IMR-90 (cell line): Measurements from ENCODE around the gene OR5D14. TPM values are rescaled to one million over a fixed set of nuclear protein-coding genes. Genes with fewer than 3 reads are reported as not detected.

ENCODE experiments used
- ATAC-seq: fragments of 200-7000 bp; cut with Tn5 transposase; 2 replicates; pipeline ENCODE4 v1.9.1; 2020; ENCODE audit warnings: low read depth, mild to moderate bottlenecking, moderate library complexity
- BruUV-seq: library from RNA; stranded (reverse); fragments of 400-500 nt; replicated peaks from 2 replicates; lab custom pipeline; 2021; lab: Mats Ljungman, UMichigan
- CTCF ChIA-PET: fragments of 300-600 bp; formaldehyde crosslinking; extraction: SDS; loops from one replicate; lab custom pipeline; 2021; ENCODE audit warnings: antibody characterized with exemption; lab: Yijun Ruan, JAX
- POLR2A ChIA-PET: fragments of 300-600 bp; sonication (Branson Sonifier 250); formaldehyde crosslinking; loops from one replicate; lab custom pipeline; 2022; ENCODE audit warnings: antibody characterized with exemption; ENCODE audit not compliant: unreplicated experiment; lab: Charles Lee
- DNase-seq: peaks from one replicate; pipeline ENCODE4 v3.0.0; 2013
- H2AFZ ChIP-seq: replicated peaks from 2 replicates; pipeline ENCODE3; 2013; ENCODE audit warnings: low read length, mild to moderate bottlenecking; ENCODE audit not compliant: poor library complexity
- H2AK5ac ChIP-seq: 2 replicates; pipeline ENCODE4 v1.6.1; 2013; ENCODE audit warnings: low read depth, low read length, inconsistent platforms
- H2AK9ac ChIP-seq: replicated peaks from 2 replicates; pipeline ENCODE3; 2013; ENCODE audit warnings: mild to moderate bottlenecking, low read depth, low read length, moderate library complexity; ENCODE audit not compliant: poor library complexity
- H2BK120ac ChIP-seq: 2 replicates; pipeline ENCODE4 v1.6.1; 2013; ENCODE audit warnings: low read depth, low read length, inconsistent platforms
- H2BK15ac ChIP-seq: 3 replicates; pipeline ENCODE4 v1.6.1; 2013; ENCODE audit warnings: low read depth, low read length, inconsistent platforms
- H2BK20ac ChIP-seq: 2 replicates; pipeline ENCODE4 v1.6.1; 2013; ENCODE audit warnings: low read depth, mild to moderate bottlenecking, inconsistent platforms, low read length, moderate library complexity
- H2BK5ac ChIP-seq: 2 replicates; pipeline ENCODE4 v1.6.1; 2013; ENCODE audit warnings: mild to moderate bottlenecking, low read depth, low read length, inconsistent platforms; ENCODE audit not compliant: poor library complexity, severe bottlenecking
- H3K14ac ChIP-seq: replicated peaks from 2 replicates; pipeline ENCODE4 v1.6.1; 2013; ENCODE audit warnings: low read depth, low read length, inconsistent platforms
- H3K18ac ChIP-seq: 2 replicates; pipeline ENCODE4 v1.6.1; 2013; ENCODE audit warnings: low read depth, low read length, control low read depth
- H3K23ac ChIP-seq: 2 replicates; pipeline ENCODE4 v1.6.1; 2013; ENCODE audit warnings: low read depth, low read length, inconsistent platforms
- H3K27ac ChIP-seq: 2 replicates; pipeline ENCODE4 v1.5.1; 2013; ENCODE audit warnings: mild to moderate bottlenecking, control low read depth, low read length; ENCODE audit not compliant: insufficient read depth
- H3K27me3 ChIP-seq: 2 replicates; pipeline ENCODE4 v1.6.1; 2013; ENCODE audit warnings: low read length; ENCODE audit not compliant: control insufficient read depth, insufficient read depth
- H3K36me3 ChIP-seq: 2 replicates; pipeline ENCODE4 v1.6.1; 2013; ENCODE audit warnings: low read length, mixed read lengths; ENCODE audit not compliant: control insufficient read depth, insufficient read depth
- H3K4ac ChIP-seq: 2 replicates; pipeline ENCODE4 v1.6.1; 2013; ENCODE audit warnings: low read depth, low read length, inconsistent platforms
- H3K4me1 ChIP-seq: 2 replicates; pipeline ENCODE4 v1.6.1; 2013; ENCODE audit warnings: low read length, mixed read lengths; ENCODE audit not compliant: control insufficient read depth, insufficient read depth
- H3K4me2 ChIP-seq: 2 replicates; pipeline ENCODE4 v1.6.1; 2013; ENCODE audit warnings: low read depth, mild to moderate bottlenecking, control low read depth, low read length, moderate library complexity
- H3K4me3 ChIP-seq: 2 replicates; pipeline ENCODE4 v1.5.1; 2013; ENCODE audit warnings: low read depth, mild to moderate bottlenecking, control low read depth, low read length, moderate library complexity; ENCODE audit not compliant: insufficient read depth
- H3K56ac ChIP-seq: 2 replicates; pipeline ENCODE4 v1.6.1; 2013; ENCODE audit warnings: low read length, inconsistent platforms; ENCODE audit not compliant: insufficient read depth; ENCODE audit errors: extremely low read depth
- H3K79me1 ChIP-seq, 2 experiments: 2 replicates each; pipeline ENCODE4 v1.6.1; 2013; ENCODE audit warnings: low read length in 2 of 2, inconsistent platforms in 1 of 2, low read depth in 1 of 2
- H3K9ac ChIP-seq: 2 replicates; pipeline ENCODE4 v1.6.1; 2013; ENCODE audit warnings: low read depth, low read length, control low read depth
- H3K9me1 ChIP-seq: 2 replicates; pipeline ENCODE4 v1.6.1; 2013; ENCODE audit warnings: low read length, inconsistent platforms; ENCODE audit not compliant: insufficient read depth
- H3K9me3 ChIP-seq: 2 replicates; pipeline ENCODE4 v1.6.1; 2013; ENCODE audit warnings: low read length; ENCODE audit not compliant: control insufficient read depth, insufficient read depth
- H4K20me1 ChIP-seq: 2 replicates; pipeline ENCODE4 v1.6.1; 2013; ENCODE audit warnings: low read length, inconsistent platforms; ENCODE audit not compliant: insufficient read depth
- H4K5ac ChIP-seq: 2 replicates; pipeline ENCODE4 v1.6.1; 2013; ENCODE audit warnings: mild to moderate bottlenecking, low read depth, low read length, control low read depth
- H4K8ac ChIP-seq, 2 experiments: 2 replicates each; pipeline ENCODE4 v1.6.1; 2013; ENCODE audit warnings: low read depth in 2 of 2, low read length in 2 of 2, control low read depth in 1 of 2, inconsistent platforms in 1 of 2
- H4K91ac ChIP-seq: 2 replicates; pipeline ENCODE4 v1.6.1; 2013; ENCODE audit warnings: low read depth, low read length, inconsistent platforms; ENCODE audit not compliant: insufficient read depth
- MAZ ChIP-seq: IDR thresholded peaks from 2 replicates; pipeline ENCODE4 v1.6.1; 2012; ENCODE audit warnings: low read depth, mild to moderate bottlenecking, low read length, improper control_type of control experiment, moderate library complexity, borderline replicate concordance
- RCOR1 ChIP-seq: IDR thresholded peaks from 2 replicates; pipeline ENCODE4 v1.6.1; 2012; ENCODE audit warnings: mild to moderate bottlenecking, low read length, improper control_type of control experiment; ENCODE audit not compliant: insufficient replicate concordance
- RFX5 ChIP-seq: IDR thresholded peaks from 2 replicates; pipeline ENCODE4 v1.8.0; 2012; ENCODE audit warnings: low read depth, mild to moderate bottlenecking, low read length, moderate library complexity
- SMC3 ChIP-seq: fragments of 150-350 bp; IDR thresholded peaks from 2 replicates; pipeline ENCODE4 v1.6.1; 2016; ENCODE audit warnings: low read depth, mild to moderate bottlenecking, antibody characterized with exemption, low read length, moderate library complexity
- USF2 ChIP-seq: fragments of 150-350 bp; IDR thresholded peaks from 2 replicates; pipeline ENCODE4 v1.6.1; 2017; ENCODE audit warnings: mild to moderate bottlenecking, antibody characterized with exemption, low read length, low read depth
- dilution Hi-C: fragments of 300-500 bp; cut with HindIII; formaldehyde crosslinking; loops from one replicate; pipeline ENCODE4 v1.14.3; 2018; ENCODE audit warnings: low sequenced_read_pairs; ENCODE audit not compliant: unreplicated experiment
- in situ Hi-C: fragments of 300-500 bp; cut with MboI; formaldehyde crosslinking; loops from 3 replicates; pipeline ENCODE4 v1.14.3; 2019; ENCODE audit warnings: low sequenced_read_pairs, inconsistent platforms, mixed read lengths
- intact Hi-C: fragments of 100-400 bp; cut with micrococcal nuclease; formaldehyde crosslinking; loops from 2 replicates; pipeline ENCODE4 v1.10.0; 2022
- polyA plus RNA-seq, 3 experiments: library from polyadenylated mRNA; depleted of rRNA; stranded (reverse); fragments of >200 nt; gene quantifications; 2 replicates each; pipeline ENCODE4 v1.2.3, GENCODE V29; 2012; ENCODE audit warnings: low replicate concordance in 1 of 3
- total RNA-seq: library from RNA; depleted of rRNA; stranded (reverse); fragments of >200 nt; gene quantifications from 2 replicates; pipeline ENCODE4 v1.2.3, GENCODE V29; 2012

OR5D14 gene
- total and polyA plus RNA-seq, 2 of the 4 experiments (the other 2 are of a cell fraction) = not detected

- Histone ChIP-seq H3K23ac (no peak within 1 kb of the TSS), H4K8ac (no peak within 1 kb of the TSS), H2BK120ac (no peak within 1 kb of the TSS), H3K4me2 (no peak within 1 kb of the TSS), H2AK9ac (no peak within 1 kb of the TSS), H3K14ac (no peak within 1 kb of the TSS), H3K56ac (no peak within 1 kb of the TSS), H3K18ac (no peak within 1 kb of the TSS), H3K27ac (no peak within 1 kb of the TSS), H3K27me3 (no peaks in the 10 kb centered on the region), H2BK20ac (no peak within 1 kb of the TSS), H3K9ac (no peak within 1 kb of the TSS), H3K4ac (no peak within 1 kb of the TSS), H4K91ac (no peak within 1 kb of the TSS), H3K4me1 (no peaks in the 10 kb centered on the region), H3K36me3 (no peaks in the 10 kb centered on the region), H2AK5ac (no peak within 1 kb of the TSS), H3K4me3 (no peak within 1 kb of the TSS), H4K5ac (no peak within 1 kb of the TSS), H4K20me1 (no peaks in the 10 kb centered on the region), H2BK15ac (no peak within 1 kb of the TSS), H3K79me1 (no peaks in the 10 kb centered on the region), H2AFZ (no peak within 1 kb of the TSS), H3K9me1 (no peaks in the 10 kb centered on the region), H3K9me3 (0 out of 2 replicates have a peak, but pooled peaks cover 4% of the 10 kb centered on the region), H2BK5ac (no peak within 1 kb of the TSS)
- intact Hi-C loops = no loop called here
- no TSS peak for BruUV-seq
- TF ChIP-seq RCOR1 (no peak), USF2 (no peak), RFX5 (no peak), MAZ (no peak), SMC3 (no peak)
- CTCF ChIA-PET = no interaction called here
- ATAC-seq = no peak
- in situ Hi-C loops = no loop called here
- dilution Hi-C loops = no loop called here
- no peak for DNase-seq
- POLR2A ChIA-PET = no interaction called here
Measured at GRCh38 chr11:55773138-55773537, 22.2 kb upstream of the OR5D14 start, which contains the start of gene OR5D13. TSS of gene OR5D13 (plus strand) at chr11:55773438. CDS start at chr11:55773438, 0 bp downstream.
